ENCODE data around the gene WNT3.
"Not testable (repeated sequence)": the region's sequence is repeated elsewhere in the genome, so short reads cannot be mapped to it uniquely, and the experiment has no call there.

The WNT3 gene, protein sequence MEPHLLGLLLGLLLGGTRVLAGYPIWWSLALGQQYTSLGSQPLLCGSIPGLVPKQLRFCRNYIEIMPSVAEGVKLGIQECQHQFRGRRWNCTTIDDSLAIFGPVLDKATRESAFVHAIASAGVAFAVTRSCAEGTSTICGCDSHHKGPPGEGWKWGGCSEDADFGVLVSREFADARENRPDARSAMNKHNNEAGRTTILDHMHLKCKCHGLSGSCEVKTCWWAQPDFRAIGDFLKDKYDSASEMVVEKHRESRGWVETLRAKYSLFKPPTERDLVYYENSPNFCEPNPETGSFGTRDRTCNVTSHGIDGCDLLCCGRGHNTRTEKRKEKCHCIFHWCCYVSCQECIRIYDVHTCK

DNA sequence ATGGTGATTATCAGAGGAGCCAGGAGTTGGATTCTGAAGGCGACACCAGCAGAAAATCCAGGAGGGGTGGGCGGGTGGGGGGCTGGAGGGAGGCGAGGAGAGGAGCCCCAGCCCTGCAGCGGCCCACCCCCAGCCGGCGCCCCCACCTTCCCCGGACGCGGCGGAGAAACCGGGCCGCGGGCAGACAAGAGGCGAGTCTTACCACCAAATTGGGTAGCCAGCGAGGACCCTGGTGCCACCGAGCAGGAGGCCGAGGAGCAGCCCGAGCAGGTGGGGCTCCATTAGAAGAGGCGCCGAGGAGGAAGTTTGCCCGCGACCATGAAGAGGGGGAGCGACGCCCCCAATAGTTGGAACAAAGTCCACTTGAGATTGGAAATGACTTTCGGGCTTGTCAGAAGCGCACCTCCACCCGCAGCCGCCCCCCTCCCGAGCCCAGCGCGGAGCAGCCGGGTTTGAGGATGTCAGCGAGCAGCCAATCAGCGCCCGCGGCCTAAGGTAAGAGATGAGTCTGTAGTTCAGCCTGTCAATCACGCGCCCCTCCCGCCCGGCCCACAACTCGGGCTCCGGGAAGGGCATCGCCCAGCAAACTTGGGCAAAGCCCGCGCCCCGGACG, at the start of gene WNT3:
Gene WNT3, minus strand, starts transcription at position 377 of the 613 bp plus-strand sequence. Its CDS starts 95 bp downstream, at position 282.
- no peak for DNase-seq

DNA sequence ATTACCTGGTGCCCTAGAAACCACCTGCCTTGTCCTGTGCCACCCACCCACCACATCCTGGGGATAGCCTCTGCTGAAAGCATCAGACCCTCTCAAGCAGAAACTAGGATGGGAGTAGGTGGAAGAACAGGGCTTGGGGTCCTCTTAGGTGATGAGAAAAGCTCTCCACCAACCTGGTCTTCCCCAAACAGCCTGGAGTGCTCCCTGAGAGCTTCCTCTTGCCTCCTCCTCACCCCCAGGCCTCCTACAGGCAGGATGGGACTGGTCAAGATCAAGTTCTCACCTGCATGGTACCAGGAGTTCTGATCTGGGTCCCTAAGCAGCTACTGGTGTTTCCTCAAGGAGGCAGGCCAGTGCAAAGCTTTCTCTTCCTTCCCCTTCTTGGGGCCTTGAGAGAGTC, 48.3 kb upstream of the WNT3 start:
- no peak for DNase-seq

DNA sequence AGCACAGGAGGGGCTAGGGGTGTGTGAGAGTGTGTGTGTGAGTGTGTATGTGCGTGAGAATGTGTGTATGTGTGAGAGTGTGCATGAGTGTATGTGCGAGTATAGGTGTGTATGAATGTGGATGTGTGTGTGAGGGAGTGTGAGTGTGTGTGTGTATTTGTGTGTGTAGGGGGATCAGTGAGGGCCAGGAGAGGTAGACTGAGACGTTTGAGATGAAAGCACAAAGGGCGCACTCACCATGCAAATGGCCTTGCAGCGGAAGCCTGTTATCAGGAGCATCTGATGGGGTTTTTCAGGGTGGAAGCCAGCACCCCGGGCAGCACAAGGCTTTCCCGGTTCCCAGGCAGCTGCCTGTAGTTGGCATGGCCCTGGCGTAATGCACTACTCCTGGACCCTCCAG, 47.8 kb upstream of the WNT3 start:
- no peak for DNase-seq

DNA sequence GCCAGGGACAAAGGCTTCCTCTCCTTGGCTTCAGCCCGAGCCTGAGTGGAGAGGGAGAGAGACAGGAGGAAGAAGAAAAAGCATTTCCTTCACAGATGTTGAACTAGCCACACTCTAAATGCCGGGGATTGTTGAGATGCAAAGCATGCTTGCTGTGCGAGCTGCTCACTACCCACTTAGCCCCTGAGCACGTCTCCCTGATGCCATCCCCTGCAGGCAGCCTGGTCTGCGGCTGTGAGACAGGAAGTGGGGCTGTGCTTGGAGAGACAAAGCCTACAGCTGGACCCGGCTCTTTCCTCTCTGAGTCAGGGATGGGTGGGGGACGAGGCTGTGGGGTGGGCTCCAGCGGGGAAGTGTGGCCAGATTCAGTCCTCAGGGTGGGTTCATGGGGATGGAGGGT, 46.6 kb upstream of the WNT3 start:
- DNase-seq: no peak

DNA sequence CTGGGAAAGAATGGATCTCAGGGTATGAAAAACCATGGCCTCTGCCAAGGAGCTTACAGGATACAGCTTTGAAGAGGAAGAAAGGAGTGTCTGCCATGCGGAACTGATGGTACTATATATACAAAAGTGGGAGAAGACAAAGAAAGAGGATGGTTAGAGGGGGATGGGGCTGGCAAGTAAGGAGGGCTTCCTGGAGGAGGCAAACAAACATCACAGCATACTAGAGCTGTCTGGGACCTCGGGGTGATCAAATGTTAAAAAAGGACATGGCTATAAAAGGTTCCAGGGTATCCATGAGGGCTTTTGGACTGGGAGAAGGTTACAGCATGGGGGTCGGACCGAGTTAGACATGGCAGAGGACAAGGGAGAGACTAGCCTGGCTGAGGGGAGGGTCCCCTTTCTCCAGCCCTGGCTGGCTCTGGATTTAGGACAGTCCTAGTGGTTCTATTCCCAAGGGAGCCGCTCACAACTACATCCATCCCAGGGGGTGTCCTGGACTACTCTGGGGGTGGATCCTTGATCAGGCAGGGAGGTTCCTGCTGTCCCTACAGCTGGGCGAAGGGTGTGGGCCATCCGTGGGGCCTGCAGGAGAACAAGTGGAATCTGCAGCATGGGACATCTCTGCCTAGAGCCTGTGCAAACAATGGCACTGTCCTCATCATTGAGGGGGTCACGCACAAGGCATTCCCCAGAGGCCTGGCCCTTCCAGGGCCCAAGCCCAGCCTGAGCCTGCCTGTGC, 45.1 kb upstream of the WNT3 start:
- DNase-seq: no peak

DNA sequence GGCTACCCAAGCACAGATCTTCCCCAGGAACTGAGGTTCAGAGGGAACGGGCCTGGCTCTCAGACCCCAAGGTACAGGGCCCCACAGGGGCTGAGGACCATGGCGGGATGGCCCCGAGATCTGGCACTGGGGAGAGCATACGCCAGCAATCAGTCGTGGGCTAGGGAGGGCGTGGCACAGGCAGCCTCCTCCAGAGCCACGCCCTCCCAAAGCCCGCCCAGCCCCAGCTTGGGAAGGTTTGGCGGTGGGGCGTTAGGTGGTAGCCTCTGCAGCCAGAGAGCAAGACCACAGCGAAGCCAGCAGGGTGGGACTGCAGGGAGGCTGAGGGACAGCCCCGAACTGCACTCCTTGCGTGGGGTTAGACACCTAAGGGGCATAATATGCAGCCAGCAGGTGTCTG, 44.5 kb upstream of the WNT3 start:
- DNase-seq: no peak

DNA sequence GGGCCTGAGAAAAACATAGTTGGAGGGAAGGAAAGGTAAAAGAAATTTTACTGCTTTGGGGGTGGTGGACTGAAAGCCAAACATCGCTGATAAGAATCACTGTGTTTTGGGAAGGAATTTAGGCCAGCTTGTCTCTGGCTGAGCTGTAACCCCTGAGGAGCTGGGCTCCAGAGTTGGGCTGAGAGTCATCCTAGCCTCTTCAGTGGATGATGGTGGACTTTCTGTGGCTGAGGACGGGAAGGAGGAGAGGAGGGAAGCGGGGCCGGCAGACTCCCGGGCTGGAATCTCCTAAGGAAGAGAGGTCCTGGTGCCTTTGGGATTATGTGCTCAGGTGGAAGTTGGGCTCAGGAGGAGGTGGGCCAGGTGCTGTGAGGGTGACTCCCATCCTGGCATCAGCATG, 41.5 kb upstream of the WNT3 start:
- DNase-seq: no peak

DNA sequence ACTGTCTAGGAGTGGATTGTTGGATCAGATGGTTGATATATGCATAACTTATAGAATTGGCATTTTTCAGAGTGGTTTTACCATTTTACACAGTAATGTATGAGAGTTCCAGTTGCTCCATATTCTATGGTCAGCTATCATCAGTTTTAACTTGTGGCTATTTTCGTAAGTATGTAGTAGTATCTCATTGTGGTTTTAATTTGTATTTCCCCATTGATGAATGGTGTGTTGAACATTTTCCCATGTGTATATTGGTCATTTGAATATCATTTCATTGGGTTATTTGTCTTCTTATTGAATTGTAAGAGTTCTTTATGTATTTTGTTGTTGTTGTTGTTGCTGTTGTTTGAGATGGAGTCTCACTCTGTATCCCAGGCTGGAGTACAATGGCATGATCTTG, 39.1 kb upstream of the WNT3 start:
- DNase-seq: no peak

DNA sequence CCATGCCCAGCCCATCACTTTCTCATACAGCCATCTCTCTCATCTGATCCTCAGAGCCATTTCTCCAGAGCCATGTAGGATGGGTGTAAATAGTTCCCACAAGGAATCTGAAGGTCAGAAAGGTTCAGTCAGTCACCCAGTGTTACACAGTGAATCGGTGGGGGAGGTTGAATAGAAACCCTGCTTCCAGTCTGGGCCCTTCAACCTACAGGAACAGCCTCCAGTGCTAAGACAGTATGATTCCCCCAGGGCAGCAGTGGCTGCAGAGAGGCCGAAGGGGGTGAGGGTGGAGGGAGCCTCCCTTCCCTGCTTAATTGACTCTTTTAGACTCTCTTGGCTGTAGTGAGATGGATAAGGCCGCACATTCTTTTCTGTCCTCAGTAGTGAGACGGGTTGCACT, 36.5 kb upstream of the WNT3 start:
- DNase-seq: no peak

DNA sequence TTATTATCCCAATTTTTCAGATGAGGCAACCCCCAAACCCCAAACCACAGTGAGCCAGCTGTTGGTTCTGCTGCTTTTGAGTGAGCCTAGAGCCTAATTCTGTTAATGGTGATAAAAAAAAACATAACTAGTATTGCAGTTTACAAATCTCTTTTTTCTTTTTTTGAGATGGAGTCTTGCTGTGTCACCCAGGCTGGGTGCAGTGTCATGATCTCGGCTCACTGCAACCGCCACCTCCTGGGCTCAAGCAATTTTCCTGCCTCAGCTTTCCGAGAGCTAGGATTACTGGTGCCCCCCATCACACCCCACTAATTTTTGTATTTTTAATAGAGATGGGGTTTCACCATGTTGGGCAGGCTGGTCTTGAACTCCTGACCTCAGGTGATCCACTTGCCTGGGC, 36.0 kb upstream of the WNT3 start:
- DNase-seq: no peak

DNA sequence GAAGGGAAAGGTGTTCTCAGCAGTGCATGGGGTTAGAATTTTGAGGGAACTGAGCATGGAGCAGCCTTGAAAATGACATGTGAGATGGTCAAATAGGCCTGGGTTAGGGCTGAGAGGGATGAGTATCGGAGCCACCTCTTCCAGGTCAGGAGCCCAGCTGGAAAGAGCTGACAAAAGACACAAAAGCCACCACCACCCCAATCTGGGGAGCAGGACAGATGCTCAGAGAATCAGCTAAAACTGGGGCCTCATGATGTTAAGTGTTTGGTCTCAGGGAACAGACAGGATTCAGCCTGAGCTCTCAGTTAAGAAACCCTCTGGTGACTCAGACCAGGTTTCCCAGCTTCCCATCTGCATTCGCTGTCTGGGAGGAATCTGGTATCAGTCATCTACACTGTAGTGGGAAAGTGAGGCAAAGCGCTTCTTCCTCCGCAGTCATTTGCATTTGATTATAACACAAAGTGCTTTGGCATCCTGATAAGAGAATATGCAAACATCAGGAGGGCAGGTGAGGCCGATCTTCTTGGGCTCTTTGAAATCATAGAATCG, 35.5 kb upstream of the WNT3 start:
- peak; percentile 30 for DNase-seq

DNA sequence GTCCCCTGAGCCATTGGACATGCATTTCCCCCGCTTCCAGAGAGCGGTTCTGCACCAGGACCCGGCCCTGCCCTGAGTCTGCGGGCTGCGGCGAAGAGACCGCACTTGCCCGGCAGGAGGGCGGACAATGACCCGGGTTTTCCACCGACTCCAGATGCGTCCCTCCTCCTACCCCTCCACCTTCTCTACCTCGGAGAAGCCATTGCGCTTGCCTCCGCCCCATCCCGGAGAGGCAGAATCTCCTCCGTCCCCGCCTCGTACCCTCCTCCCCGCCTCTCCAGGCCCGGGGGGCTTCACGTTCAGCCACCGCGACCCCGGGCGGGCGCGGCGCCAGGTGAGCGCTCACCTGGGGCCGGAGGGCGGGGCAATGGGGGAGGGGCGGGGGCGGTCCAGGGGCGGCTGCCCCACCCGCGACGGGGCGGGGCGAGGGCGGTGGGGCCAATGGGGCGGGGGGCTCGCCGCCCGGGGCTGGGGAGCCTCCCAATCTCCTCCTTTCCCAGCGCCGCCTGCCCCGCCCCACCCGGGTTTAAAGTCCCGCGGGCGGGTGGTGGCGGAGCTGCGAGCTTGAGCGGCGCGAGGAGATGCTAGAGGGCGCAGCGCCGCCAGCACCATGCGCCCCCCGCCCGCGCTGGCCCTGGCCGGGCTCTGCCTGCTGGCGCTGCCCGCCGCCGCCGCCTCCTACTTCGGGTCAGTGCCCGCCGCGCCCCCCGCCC, 32.7 kb upstream of the WNT3 start, which contains the start of gene WNT9B:
Gene WNT9B, plus strand, starts transcription at position 555 of the 713 bp plus-strand sequence. Its CDS starts 56 bp downstream, at position 611.
- no peak for DNase-seq

DNA sequence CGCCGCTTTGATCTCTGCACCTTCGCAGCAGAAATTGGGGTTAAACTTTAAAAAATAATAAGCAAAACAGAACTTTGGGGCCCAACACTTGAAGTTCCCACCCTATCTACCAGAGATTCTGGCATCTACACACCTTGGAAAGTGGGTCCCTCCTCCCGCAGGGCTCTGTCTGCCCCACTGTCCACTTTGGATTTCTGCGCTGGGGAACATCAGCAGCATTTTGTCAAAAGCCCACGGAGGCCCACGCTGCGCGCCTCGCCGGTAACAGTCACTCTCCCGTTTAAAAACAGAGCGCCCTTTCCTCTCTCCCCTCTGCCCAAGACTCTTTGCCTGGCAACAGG, 32.2 kb upstream of the WNT3 start:
- DNase-seq: no peak

DNA sequence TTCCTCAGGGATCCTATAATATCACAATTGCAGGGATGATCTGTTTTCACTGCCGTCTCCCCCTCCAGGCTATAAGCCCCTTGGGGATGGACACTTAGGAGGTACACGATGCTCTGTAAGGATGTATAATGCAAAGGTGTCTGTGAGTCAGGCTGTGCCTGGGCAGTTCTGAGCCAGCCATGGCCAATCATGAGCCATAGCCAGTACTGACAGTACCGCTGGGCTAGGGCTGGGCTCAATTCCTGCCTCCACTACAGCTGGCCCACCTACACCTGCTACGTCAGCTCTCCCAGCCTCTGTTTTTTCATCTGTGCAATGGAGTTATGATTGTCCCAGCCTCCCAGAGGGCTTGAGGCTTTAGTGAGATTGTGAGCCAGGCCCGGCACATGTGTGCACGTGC, 30.0 kb upstream of the WNT3 start:
- DNase-seq: no peak

DNA sequence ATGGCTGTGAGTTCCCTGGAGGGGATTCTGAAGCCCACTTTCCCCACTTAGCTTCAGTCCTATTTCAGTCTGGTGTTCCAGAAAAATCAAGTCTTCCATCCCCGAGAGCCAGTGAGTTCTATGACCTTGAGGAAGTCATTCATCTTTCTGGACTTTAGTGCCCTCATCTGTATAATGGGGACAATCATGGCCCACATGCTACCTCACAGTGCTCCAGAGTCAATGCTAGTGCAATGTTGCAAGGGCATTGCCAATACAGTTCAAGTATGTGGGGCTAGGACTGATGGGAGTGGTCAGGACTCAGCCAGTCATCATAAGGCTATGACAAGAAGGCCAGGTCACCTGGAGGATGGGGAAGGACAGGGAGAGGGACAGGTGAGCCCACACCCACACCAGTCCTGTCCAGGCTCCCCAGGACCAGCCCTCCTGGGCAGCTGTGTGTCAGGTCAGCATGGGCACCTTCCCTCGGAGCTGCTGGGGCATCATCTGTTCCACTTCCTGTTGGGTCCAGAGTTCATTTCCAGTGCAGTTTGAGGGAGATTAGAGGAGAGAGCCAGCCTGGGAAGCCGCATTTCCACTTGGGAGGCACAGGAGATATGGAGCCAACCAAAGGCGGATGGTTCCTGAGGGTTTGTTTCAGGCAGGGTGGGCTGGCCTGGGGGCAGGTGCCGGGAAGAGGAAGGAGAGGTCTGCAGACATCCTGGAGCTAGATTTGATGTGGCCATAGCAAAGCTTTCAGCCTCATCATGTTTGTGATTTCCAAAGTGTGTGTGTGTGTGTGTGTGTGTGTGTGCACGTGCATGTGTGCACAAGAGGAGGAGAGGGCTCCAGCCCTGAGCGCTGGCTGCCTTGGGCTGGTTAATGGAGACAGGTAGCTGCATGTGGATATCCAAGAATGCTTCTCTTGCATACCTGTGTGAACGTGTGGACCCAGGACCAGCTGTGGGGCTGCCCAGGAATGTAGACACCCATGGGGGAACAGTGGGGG, 29.0 kb upstream of the WNT3 start:
- DNase-seq: no peak

DNA sequence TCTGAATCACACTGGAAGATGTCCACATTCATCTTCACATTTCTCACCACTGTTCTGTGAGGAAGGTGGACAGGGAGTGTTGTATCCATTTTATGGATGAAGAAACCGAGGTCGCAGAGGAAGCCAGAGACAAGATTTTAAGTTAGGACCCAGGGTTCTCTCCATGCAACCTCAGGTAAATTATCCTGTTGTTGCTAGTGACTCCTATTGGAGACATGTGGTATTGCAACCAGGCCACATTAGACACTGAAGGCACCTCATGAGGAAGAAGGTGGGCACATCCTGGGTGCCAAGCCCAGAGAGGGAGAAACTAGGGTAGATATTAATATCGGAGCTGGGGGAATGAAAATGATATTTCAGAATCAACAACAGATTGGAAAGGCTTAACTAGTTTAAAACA, 24.3 kb upstream of the WNT3 start:
- DNase-seq: no peak

DNA sequence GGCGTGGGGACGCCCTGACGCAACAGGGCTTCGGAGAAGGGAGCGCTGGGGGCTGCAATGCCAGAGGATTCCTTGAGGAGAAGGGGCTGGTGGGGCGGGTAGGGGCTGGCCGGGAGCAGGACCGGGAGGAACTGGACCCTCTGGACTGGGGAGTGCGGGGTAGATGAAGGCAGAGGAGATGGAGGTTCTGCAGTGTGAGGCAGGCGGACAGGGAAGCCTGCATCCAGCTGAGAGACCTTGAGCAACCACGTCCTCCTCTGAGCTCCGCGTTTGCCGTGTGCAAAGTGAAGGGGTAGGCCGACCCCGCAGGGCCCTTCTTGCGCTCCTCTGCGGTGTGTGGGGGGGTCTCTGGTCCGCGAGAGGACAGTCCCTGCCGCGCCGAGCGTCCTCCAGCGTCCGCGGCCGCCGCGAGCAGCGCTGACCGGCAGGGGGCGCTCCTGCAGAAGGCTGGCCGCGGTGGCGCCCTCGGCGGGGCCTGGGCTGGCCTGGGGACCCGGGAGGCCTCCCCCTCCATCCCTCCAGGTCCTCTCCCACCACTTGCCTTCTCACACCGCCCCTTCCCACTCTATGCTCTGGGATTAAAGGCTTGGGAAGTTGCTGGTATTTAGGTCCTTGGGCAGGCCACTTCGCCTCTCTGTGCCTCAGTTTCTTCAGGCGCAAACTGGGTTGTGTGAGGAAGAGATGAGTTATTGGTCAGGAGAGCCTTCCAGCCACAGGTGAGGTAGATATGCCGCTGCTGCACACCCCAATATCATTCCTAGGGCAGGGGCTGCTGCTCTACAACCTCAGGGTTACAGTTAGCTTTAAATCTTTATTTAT, 23.3 kb upstream of the WNT3 start:
- DNase-seq: no peak

DNA sequence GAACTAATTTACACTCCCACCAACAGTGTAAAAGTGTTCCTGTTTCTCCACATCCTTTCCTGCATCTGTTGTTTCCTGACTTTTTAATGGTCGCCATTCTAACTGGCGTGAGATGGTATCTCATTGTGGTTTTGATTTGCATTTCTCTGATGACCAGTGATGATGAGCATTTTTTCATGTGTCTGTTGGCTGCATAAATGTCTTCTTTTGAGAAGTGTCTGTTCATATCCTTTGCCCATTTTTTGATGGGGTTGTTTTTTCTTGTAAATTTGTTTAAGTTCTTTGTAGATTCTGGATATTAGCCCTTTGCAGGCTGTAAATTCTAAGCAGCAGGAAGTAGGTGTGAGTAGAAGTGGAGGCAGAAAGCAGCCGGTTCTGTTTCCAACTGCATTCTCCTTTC, 22.1 kb upstream of the WNT3 start:
- not testable (repeated sequence) for DNase-seq

DNA sequence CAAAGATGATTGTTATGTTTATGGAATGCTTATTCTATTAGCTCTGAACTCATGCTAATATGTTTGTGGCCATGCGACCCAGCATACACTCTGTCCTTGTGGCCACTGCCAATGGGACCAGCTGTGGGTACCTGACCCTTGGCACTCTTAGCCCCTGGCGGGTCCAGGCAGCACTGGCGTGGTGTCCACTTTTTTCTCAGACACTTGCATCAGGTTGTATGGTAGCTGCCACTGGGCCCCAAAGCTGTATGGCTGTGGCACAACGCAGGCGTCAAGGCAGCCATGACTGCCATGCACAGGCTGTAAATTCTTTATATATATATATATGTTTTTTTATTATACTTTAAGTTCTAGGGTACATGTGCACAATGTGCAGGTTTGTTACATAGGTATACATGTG, 20.7 kb upstream of the WNT3 start:
- no peak for DNase-seq

DNA sequence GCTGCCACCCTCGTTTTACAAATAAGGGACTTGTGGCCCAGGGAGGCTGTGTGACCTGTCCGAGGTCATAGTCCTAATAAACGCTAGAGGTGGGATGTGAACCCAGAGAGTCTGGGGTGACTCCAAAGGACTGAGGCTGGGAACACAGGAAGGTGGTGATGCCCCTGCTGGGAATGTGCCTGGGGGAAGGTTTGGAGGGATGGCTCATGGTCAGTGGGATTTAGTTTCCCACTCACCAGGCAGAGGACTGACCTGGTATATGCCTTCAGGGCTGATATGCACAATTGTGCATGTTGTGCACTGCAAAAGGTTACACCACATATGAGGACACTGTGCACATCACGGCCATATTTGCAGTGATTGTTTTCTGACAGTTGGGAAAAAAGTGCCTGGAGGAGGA, 19.0 kb upstream of the WNT3 start:
- no peak for DNase-seq

DNA sequence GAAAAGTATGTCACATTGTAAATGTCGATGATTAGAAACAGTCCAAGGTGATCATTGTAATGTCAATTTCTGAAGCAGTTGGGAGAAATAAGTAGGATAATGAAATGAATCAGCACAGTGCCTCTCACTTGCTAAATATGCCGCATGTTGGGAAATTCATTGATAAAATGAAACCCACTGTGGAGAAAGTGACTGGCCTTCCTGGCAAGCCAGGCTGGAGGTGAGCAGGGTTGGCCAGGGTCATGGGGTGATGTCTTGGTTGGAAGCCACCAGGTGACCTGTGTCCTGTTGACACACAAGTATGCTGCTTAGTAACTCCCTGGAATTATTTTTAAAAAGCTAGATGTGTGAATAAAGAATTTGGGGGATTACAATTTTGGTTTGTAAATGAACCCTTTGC, 18.0 kb upstream of the WNT3 start:
- DNase-seq: no peak

Data from HCEC 1CT (cell line).